ENCODE results near the gene ZNF383.
"Not testable (repeated sequence)": the region's sequence is repeated elsewhere in the genome, so short reads cannot be mapped to it uniquely, and the experiment has no call there.

The ZNF383 gene

DNA sequence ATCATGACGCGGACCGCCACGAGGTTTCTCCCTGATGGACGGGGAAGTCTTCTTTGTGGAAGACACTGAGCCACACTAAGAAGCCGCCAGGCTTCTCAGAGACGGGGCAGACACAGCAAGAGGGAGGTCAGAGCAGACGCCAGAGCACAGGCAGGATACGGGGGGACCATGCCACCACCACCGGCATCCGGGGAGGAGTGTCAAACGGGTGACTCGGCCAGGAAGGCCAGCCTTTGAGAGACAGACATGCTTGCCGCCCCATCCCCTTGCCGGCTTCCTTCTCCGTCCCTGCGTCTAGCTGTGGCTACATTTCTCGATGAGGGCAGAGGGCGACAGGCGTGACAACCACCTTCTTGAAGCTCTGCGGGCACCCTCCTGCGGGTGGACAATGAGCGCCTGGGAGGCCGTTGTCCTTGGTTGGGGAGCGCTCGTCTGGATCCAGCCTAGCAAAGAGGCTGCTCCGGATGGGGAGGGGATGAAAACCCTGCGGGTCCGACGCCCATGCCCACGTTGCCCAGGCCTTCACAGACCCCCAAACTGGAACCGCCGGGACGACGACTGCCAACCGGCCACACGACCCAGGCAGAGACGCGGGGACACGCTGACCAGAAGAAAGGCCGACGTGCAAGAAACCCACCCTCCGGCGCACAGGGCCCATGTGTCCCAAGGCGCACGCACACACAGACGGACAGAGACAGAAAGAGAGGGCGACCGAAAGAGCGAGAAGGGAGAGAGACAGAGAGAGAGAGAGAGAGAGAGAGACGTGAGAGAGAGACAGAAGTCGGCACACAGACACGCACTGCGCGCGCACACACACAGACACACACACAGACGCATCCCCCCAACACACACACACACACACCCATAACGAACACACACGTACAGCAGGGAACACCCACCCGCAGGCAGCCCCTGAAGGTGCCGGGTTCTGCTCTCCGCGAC lies 75.3 kb downstream of the ZNF383 start:
- DNase-seq (ENCODE audit: insufficient read length, low spot score): not testable (repeated sequence)

DNA sequence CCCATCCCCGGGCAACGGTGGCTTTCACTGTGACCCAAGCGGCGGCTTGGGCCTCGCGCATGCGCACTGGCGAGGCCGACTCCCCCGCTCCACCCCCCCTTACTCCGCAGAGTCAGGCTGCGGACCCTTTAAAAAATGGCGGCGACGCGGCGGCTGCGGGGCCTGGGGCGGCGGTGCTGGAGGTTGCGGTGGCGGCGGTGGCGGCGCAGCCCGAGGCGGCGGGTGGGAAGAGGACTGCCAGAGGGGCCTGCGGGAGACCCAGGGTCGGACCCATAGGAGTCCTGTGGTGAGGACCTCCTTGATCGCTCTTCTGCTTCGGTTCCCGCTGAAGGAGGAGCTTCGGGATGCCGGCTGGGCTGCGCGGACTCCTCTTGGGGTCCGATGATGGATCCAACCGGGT lies 76.2 kb downstream of the ZNF383 start:
- FAIRE-seq; DNase-seq (ENCODE audit: insufficient read length, low spot score): not testable (repeated sequence)

More for the DNA sequence above, 75.3 kb downstream of the ZNF383 start:
- not testable (repeated sequence) for FAIRE-seq
